Adrenal gland (tissue), 12 donors: Measurements from ENCODE around the gene MPG. TPM values are rescaled to one million over a fixed set of nuclear protein-coding genes. Genes with fewer than 3 reads are reported as not detected.

Source experiments
- DNase-seq, 7 donors: peaks; one replicate each; pipeline ENCODE4 v3.0.0-alpha.2; 2019 to 2020
- H3K27ac ChIP-seq, 5 donors: fragments of 200-600 bp; sonication (generic) in 4 of 5; 1 replicate in 3 of 5; 2 replicates in 2 of 5; pipeline versions ENCODE4 v1.5.1 to v1.8.0; 2016 to 2020; ENCODE audit warnings: mild to moderate bottlenecking in 1 of 5
- H3K27me3 ChIP-seq: fragments of 200-600 bp; 2 replicates; pipeline ENCODE4 v1.8.0; 2021
- H3K36me3 ChIP-seq, 2 donors: fragments of 200-600 bp; replicated peaks in 1 of 2; 1 replicate in 1 of 2; 2 replicates in 1 of 2; pipeline versions ENCODE4 v1.5.1 to v1.8.0; 2018 to 2022
- H3K4me1 ChIP-seq, 2 donors: fragments of 200-600 bp; replicated peaks in 1 of 2; 1 replicate in 1 of 2; 2 replicates in 1 of 2; pipeline versions ENCODE4 v1.5.1 to v1.8.0; 2018 to 2021
- H3K4me3 ChIP-seq, 4 donors: fragments of 200-600 bp; sonication (generic) in 3 of 4; one replicate each; pipeline ENCODE4 v1.5.1; 2016 to 2018
- H3K9me3 ChIP-seq, 3 donors: fragments of 200-600 bp; sonication (generic) in 1 of 3; replicated peaks in 1 of 3; 1 replicate in 2 of 3; 2 replicates in 1 of 3; pipeline versions ENCODE4 v1.5.1 to v1.8.0; 2016 to 2021
- CTCF ChIP-seq, 6 experiments: fragments of 450-650 bp in 4 of 6; fragments of 200-600 bp in 2 of 6; sonication (generic) in 1 of 6; IDR thresholded peaks; 1 replicate in 5 of 6; 2 replicates in 1 of 6; pipeline versions ENCODE4 v1.5.1 to v1.8.0; 2016 to 2021; ENCODE audit warnings: antibody characterized with exemption in 6 of 6, mild to moderate bottlenecking in 2 of 6, moderate library complexity in 1 of 6
- POLR2A ChIP-seq, 2 donors: fragments of 450-650 bp; IDR thresholded peaks; one replicate each; pipeline ENCODE4 v1.6.1; 2017; ENCODE audit warnings: antibody characterized with exemption in 2 of 2, mild to moderate bottlenecking in 2 of 2, moderate library complexity in 1 of 2
- whole genome bisulfite sequencing, 4 donors: extraction: QIAGEN DNeasy Blood & Tissue Kit in 2 of 4; methylation state at CpG; one replicate each; pipeline versions ENCODE4 v1.1.5 to v1.1.7; 2013 to 2017; 5-methylcytosine and 5-hydroxymethylcytosine counted together
- intact Hi-C, 2 donors: fragments of 100-400 bp; cut with DNase I; formaldehyde crosslinking; loops; one replicate each; pipeline versions ENCODE4 v1.14.1 to v1.15.0; 2022 to 2023
- polyA plus RNA-seq, 3 donors: library from polyadenylated mRNA; stranded (reverse); fragments of 200-250 nt in 2 of 3; fragments of 350-450 nt in 1 of 3; fragmentation: Illumina TruSeq in 1 of 3; extraction: RNeasy Lipid Tissue Mini Kit (QIAGEN cat#74804) in 1 of 3; gene quantifications; one replicate each; pipeline ENCODE4 v1.2.3, GENCODE V29; 2013 to 2014
- total RNA-seq, 9 donors: library from RNA; depleted of rRNA in 4 of 9; stranded (reverse); fragments of >200 nt in 4 of 9; fragments of 120-200 nt in 1 of 9; fragmentation: NEBNext Ultra II Directional in 1 of 9; extraction: Animal tissue kit (Norgen Biotek cat#: 25700) in 1 of 9; gene quantifications; one replicate each; pipeline versions ENCODE4 v1.1.0 to v1.2.4, GENCODE V29; 2013 to 2023
- donor health status: healthy with polysubstance abuse.
- donor health status: Bipolar disorder and iron deficiency.
- donor health status: DM: yes; HTN: yes; CAD: no.
- donor health status: DM: no; HTN: no; CAD: no.
- donor health status: DM: no; HTN: no; CAD: no.
- donor health status: DM: yes; HTN: yes; CAD: no.

Gene MPG
- total and polyA plus RNA-seq, 12 donors = 5.0 to 207 (median 91.3) TPM

GRCh38 chr16:69181-69580 lies 8.8 kb upstream of the MPG start:
- DNase-seq = no peak
- Histone ChIP-seq H3K4me3 (no peak overlapping the region), H3K27ac (no peak overlapping the region), H3K9me3 (no peaks in the 10 kb centered on the region), H3K4me1 (peaks cover 3 to 11% of the 10 kb centered on the region in 2 donors), H3K36me3 (no peaks in the 10 kb centered on the region), H3K27me3 (no peaks in the 10 kb centered on the region)
- intact Hi-C loops = no loop called here
- TF ChIP-seq POLR2A (IDR thresholded peaks at IDR 0.05) (no peak), CTCF (IDR thresholded peaks at IDR 0.05) (no peak)
- WGBS, 4 donors = 67 to 83% (median 81%) methylated on average over 7 to 8 of the region's 8 CpGs

GRCh38 chr16:71210-71539 lies 6.8 kb upstream of the MPG start:
- intact Hi-C loops = no loop called here
- H3K36me3 ChIP-seq = no peaks in the 10 kb centered on the region
- TF ChIP-seq CTCF (IDR thresholded peaks at IDR 0.05) (no peak), POLR2A (IDR thresholded peaks at IDR 0.05) (no peak)
- H3K27ac ChIP-seq = peak overlapping the region in 2 of 5 donors; percentile 44 to 89
- peaks cover 7 to 18% of the 10 kb centered on the region in 2 donors for H3K4me1 ChIP-seq
- H3K9me3 ChIP-seq = no peaks in the 10 kb centered on the region
- WGBS, 4 donors = 67 to 80% (median 73%) methylated on average over 3 to 5 of the region's 5 CpGs
- no peak for DNase-seq
- no peaks in the 10 kb centered on the region for H3K27me3 ChIP-seq
- peak overlapping the region in 1 of 4 donors; percentile 77 for H3K4me3 ChIP-seq

GRCh38 chr16:71540-72401 lies 6.3 kb upstream of the MPG start:
- TF ChIP-seq POLR2A (IDR thresholded peaks at IDR 0.05) (no peak), CTCF (IDR thresholded peaks at IDR 0.05) (peak in 1 of 6 experiments; percentile 10)
- 20 to 39% (median 21%) methylated on average over 25 to 57 of the region's 57 CpGs; no CpG with 5 or more reads in 1 of the 4 donors for WGBS, 4 donors
- H3K4me3 ChIP-seq = peak overlapping the region in 2 of 4 donors; percentile 37 to 77
- intact Hi-C loops = no loop called here
- peaks cover 13 to 24% of the 10 kb centered on the region in 2 donors for H3K4me1 ChIP-seq
- H3K36me3 ChIP-seq = no peaks in the 10 kb centered on the region
- DNase-seq = peak in 3 of 7 donors; percentile 57 to 66 (median 59)
- H3K27me3 ChIP-seq = no peaks in the 10 kb centered on the region
- peak overlapping the region in 4 of 5 donors; percentile 32 to 89 (median 46) for H3K27ac ChIP-seq
- H3K9me3 ChIP-seq = no peaks in the 10 kb centered on the region

- H3K27ac ChIP-seq = peak within 1 kb of the TSS in 4 of 5 donors; percentile 32 to 89 (median 54)
- H3K36me3 ChIP-seq = no peaks in the 10 kb centered on the region
- intact Hi-C loops = no loop called here
- H3K4me3 ChIP-seq = peak within 1 kb of the TSS in 2 of 4 donors; percentile 37 to 77
- peak in 3 of 7 donors; percentile 45 to 63 (median 63) for DNase-seq
- H3K4me1 ChIP-seq = peaks cover 24 to 34% of the 10 kb centered on the region in 2 donors
- TF ChIP-seq POLR2A (IDR thresholded peaks at IDR 0.05) (no peak), CTCF (IDR thresholded peaks at IDR 0.05) (no peak)
- H3K27me3 ChIP-seq = no peaks in the 10 kb centered on the region
- no peaks in the 10 kb centered on the region for H3K9me3 ChIP-seq
- 20 to 66% (median 28%) methylated on average over 17 to 62 of the region's 62 CpGs for WGBS, 4 donors
These were observed 5.2 kb upstream of the MPG start, which contains the start of gene RHBDF1 for GRCh38 chr16:72561-73548. Gene RHBDF1, minus strand, starts transcription at chr16:72631. Its CDS starts 7,616 bp downstream, at chr16:65015.
